Activated CD8-positive, alpha-beta memory T cell treated with anti-CD3 and anti-CD28 coated beads, Interleukin-2, amount 10 ng/mL, durations not matched to agents 7 days and 5 days (primary cell): Measurements from ENCODE around the gene TSSK3. TPM values are rescaled to one million over a fixed set of nuclear protein-coding genes. Genes with fewer than 3 reads are reported as not detected.

Source experiments
- ATAC-seq: fragments of 150-1000 bp; cut with Tn5 transposase; one replicate; pipeline ENCODE4 v1.10.0; 2021; ENCODE audit warnings: moderate library complexity
- CTCF ChIA-PET: fragments of 350-600 bp; sonication (Branson Sonifier 250); formaldehyde crosslinking; loops from one replicate; lab custom pipeline; 2021; ENCODE audit warnings: antibody characterized with exemption; lab: Charles Lee
- DNase-seq: peaks from one replicate; pipeline ENCODE4 v3.0.0-alpha.2; 2020
- H3K27ac Mint-ChIP-seq: one replicate; pipeline ENCODE4 v1.8.0; 2021; ENCODE audit warnings: mild to moderate bottlenecking, mixed read lengths
- H3K27me3 Mint-ChIP-seq: one replicate; pipeline ENCODE4 v1.8.0; 2021; ENCODE audit warnings: mixed read lengths
- H3K36me3 Mint-ChIP-seq: one replicate; pipeline ENCODE4 v1.8.0; 2021; ENCODE audit warnings: mild to moderate bottlenecking, mixed read lengths
- H3K4me1 Mint-ChIP-seq: one replicate; pipeline ENCODE4 v1.8.0; 2021; ENCODE audit warnings: mixed read lengths
- H3K4me3 Mint-ChIP-seq: one replicate; pipeline ENCODE4 v1.8.0; 2021; ENCODE audit warnings: mild to moderate bottlenecking, moderate library complexity, mixed read lengths
- H3K9me3 Mint-ChIP-seq: one replicate; pipeline ENCODE4 v1.8.0; 2022; ENCODE audit warnings: low read depth, mixed read lengths
- total RNA-seq, 2 experiments: library from RNA; stranded (reverse); gene quantifications; one replicate each; pipeline ENCODE4 v1.2.3, GENCODE V29; 2021

TSSK3 gene
- total RNA-seq, 2 experiments from 2014 or later: 0.70 TPM

- H3K27ac Mint-ChIP-seq: no peak overlapping the region
- CTCF ChIA-PET: interaction anchor here (0.7 to 3.6 kb wide), 32 partner anchors 10 to 897 kb away, joined by 3 to 32 read pairs (median 4); partner anchors contain the start of gene TMEM39B
Measured at GRCh38 chr1:32400876-32401631, 38.7 kb downstream of the TSSK3 start.

DNA sequence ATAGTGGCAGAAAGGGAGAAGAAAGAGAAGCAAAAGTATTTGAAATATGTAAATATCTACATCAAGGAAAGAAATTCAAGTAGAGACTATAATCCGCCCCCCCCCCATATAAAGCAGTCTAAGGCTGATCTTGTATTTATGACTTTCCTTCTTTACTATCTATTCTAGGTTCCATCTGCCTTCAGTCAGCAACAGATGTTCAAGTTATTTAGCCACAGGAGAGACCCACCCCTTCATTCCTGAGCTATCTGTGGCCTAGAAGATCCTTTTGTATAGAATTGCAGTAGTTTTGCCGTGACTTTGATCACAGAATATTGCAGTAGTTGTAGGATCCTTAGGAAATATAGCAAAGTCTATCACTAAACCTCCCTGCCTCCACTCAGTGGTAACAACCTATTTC, 42.6 kb downstream of the TSSK3 start:
- H3K9me3 Mint-ChIP-seq: no peaks in the 10 kb centered on the region
- H3K27me3 Mint-ChIP-seq: no peaks in the 10 kb centered on the region
- peaks cover 2% of the 10 kb centered on the region for H3K4me1 Mint-ChIP-seq
- H3K36me3 Mint-ChIP-seq: no peaks in the 10 kb centered on the region
- CTCF ChIA-PET: interaction anchor here (0.8 to 1.3 kb wide), 2 partner anchors 9 to 294 kb away, joined by 3 to 6 read pairs; no protein-coding TSS in a partner anchor
- DNase-seq: no peak
- no peak for ATAC-seq
- H3K27ac Mint-ChIP-seq: no peak overlapping the region
- H3K4me3 Mint-ChIP-seq: no peak overlapping the region

More at GRCh38 chr1:32400876-32401631, 38.7 kb downstream of the TSSK3 start:
- ATAC-seq: peak; percentile 78
- DNase-seq: peak; percentile 63
- Mint-ChIP-seq H3K4me3 (no peak overlapping the region), H3K27me3 (no peaks in the 10 kb centered on the region), H3K9me3 (no peaks in the 10 kb centered on the region), H3K36me3 (no peaks in the 10 kb centered on the region), H3K4me1 (no peaks in the 10 kb centered on the region)

DNA sequence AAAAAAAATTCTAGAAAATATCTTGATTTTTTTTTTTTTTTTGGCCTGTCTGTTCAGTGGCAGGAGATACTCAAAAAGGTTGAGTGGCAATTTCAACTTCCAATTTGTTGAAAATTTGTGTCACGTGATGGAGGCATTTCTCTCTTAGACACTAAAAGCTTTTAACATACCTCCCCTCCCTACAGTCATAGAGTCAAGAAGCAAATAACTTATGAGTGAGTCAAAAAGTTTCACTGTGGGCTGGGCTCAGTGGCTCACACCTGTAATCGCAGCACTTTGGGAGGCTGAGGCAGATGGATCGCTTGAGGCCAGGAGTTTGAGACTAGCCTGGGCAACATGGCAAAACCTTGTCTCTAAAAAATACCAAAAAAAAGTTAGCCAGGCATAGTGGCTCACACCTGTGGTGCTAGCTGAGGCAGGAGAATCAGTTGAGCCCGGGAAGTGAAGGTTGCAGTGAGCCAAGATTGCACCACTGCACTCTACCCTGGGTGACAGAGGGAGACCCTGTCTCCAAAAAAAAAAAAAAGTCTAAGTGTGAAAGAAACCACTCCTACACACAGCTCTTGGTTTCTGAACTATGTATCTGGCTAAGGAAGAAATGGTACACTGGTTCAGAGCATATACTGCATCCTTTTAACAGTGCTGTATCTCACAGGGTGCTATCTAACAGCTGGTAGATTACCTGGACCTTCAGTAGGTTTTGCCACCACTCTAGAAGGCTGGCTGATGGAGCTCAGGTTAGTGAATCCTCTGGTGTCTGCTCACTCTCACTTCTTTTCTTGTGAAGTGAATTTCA, 43.5 kb downstream of the TSSK3 start:
- no peak overlapping the region for H3K27ac Mint-ChIP-seq
- no peak overlapping the region for H3K4me3 Mint-ChIP-seq
- ATAC-seq (no peak), DNase-seq (no peak)
- CTCF ChIA-PET: interaction anchor here (0.6 kb wide), 1 partner anchor 114 kb away, joined by 3 read pairs; no protein-coding TSS in a partner anchor
- H3K9me3 Mint-ChIP-seq: no peaks in the 10 kb centered on the region
- no peaks in the 10 kb centered on the region for H3K36me3 Mint-ChIP-seq
- peaks cover 2% of the 10 kb centered on the region for H3K4me1 Mint-ChIP-seq
- H3K27me3 Mint-ChIP-seq: no peaks in the 10 kb centered on the region

DNA sequence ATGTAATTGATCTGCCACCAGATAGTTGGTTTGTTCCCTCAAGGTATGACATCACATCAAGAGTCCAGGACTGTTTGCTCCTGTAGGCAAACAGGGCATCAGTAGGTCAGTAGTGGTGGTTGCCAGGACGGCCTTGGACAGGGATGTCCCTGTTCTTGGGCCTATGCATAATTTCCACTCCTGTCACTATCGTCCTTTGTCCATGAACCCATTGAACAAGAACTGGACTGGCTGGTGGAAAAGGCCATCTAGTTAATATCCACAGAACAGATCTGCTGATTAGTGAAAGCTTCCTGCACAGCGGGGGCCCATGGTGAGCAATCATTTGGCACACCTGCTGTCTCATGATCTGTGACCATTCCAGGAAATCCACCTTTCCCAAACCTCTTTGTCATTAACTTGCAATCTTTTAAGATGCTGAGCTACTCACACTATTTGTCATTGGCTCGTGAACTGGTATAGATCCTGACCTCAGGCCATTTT, 44.3 kb downstream of the TSSK3 start:
- Mint-ChIP-seq H3K27ac (no peak overlapping the region), H3K36me3 (no peaks in the 10 kb centered on the region), H3K27me3 (peaks cover 5% of the 10 kb centered on the region), H3K4me1 (peaks cover 2% of the 10 kb centered on the region), H3K9me3 (no peaks in the 10 kb centered on the region), H3K4me3 (no peak overlapping the region)
- DNase-seq: no peak
- no peak for ATAC-seq
- CTCF ChIA-PET: no interaction called here

- no peak overlapping the region for H3K4me3 Mint-ChIP-seq
- no peaks in the 10 kb centered on the region for H3K36me3 Mint-ChIP-seq
- H3K9me3 Mint-ChIP-seq: no peaks in the 10 kb centered on the region
- no peak overlapping the region for H3K27ac Mint-ChIP-seq
- DNase-seq (no peak), ATAC-seq (no peak)
- CTCF ChIA-PET: interaction anchor here (1.0 to 2.1 kb wide), 5 partner anchors 9 to 197 kb away, joined by 3 to 16 read pairs (median 3); partner anchors contain the start of gene BSDC1
- peaks cover 6% of the 10 kb centered on the region for H3K4me1 Mint-ChIP-seq
- peaks cover 12% of the 10 kb centered on the region for H3K27me3 Mint-ChIP-seq
Measured at GRCh38 chr1:32411261-32411660, 48.9 kb downstream of the TSSK3 start.

DNA sequence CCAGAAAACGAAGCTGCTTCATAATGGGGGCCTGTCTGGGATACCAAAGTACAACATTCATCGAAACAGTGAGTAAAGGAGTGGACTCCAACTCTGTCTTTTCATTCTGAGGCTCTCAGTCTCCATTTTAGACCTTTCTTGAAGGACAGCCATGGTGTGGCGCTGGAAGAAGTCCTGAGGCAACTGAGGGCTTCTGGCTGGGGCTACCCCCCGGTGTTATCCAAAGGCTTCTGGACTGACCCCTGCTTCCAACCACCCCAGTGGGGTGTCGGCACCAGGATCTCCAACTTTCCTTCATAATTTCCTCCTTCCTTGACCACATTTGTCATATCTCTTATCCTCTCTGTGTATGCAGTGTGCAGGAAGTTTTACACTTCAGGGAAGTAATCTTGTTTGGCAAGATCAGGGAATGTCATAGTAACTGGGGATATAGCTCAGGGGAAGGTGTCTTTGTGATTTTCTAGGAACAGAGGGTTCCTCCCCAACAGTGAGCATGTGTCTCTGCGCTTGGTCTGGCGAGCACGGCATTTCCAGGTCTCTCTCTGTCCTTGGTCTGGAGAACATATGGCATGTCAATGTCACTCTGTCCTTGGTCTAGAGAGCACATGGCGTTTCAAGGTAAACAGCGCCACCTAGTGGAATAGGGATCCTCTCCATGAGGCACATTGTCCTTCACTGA, 51.3 kb downstream of the TSSK3 start:
- Mint-ChIP-seq H3K9me3 (no peaks in the 10 kb centered on the region), H3K4me3 (no peak overlapping the region), H3K36me3 (no peaks in the 10 kb centered on the region), H3K27ac (peak overlapping the region; percentile 4), H3K4me1 (peaks cover 4% of the 10 kb centered on the region), H3K27me3 (peaks cover 25% of the 10 kb centered on the region)
- CTCF ChIA-PET: interaction anchor here (1.0 to 4.1 kb wide), 8 partner anchors 9 to 205 kb away, joined by 3 to 32 read pairs (median 4); partner anchors contain the start of gene DCDC2B
- ATAC-seq: peak; percentile 86
- DNase-seq: peak; percentile 82

Other genes starting within 250 kb of the TSSK3 start
- gene TXLNA, start 182.9 kb upstream of the TSSK3 start, total RNA-seq: 100 to 1,000 TPM in 1 of 2 experiments, 10 to 100 TPM in 1; 85.8 to 104 TPM
- gene CCDC28B, start 161.9 kb upstream of the TSSK3 start, total RNA-seq: 10 to 100 TPM; 33.0 to 43.3 TPM
- 1 to 10 TPM; 5.4 to 7.2 TPM for gene IQCC, start 156.9 kb upstream of the TSSK3 start, total RNA-seq
- under 1 TPM in 1 of 2 experiments, not detected in 1; 0.16 TPM for gene DCDC2B, start 153.4 kb upstream of the TSSK3 start, total RNA-seq
- gene TMEM234, start 140.2 kb upstream of the TSSK3 start, total RNA-seq: 10 to 100 TPM; 11.7 to 12.3 TPM
- gene EIF3I, start 140.1 kb upstream of the TSSK3 start, total RNA-seq: 100 to 1,000 TPM; 162 to 227 TPM
- gene FAM167B, start 115.3 kb upstream of the TSSK3 start, total RNA-seq: 1 to 10 TPM in 1 of 2 experiments, under 1 TPM in 1; 0.80 to 1.2 TPM
- 100 to 1,000 TPM; 441 to 481 TPM for gene LCK, start 111.3 kb upstream of the TSSK3 start, total RNA-seq
- 100 to 1,000 TPM; 183 to 189 TPM for gene HDAC1, start 70.5 kb upstream of the TSSK3 start, total RNA-seq
- gene MARCKSL1, start 26.3 kb upstream of the TSSK3 start, total RNA-seq: 10 to 100 TPM; 11.2 to 11.8 TPM
- 1 to 10 TPM; 4.1 to 5.4 TPM for gene FAM229A, start 54 bp upstream of the TSSK3 start, total RNA-seq
- 10 to 100 TPM; 39.8 to 43.3 TPM for gene BSDC1, start 31.9 kb downstream of the TSSK3 start, total RNA-seq
- gene ZBTB8B, start 102.5 kb downstream of the TSSK3 start, total RNA-seq: not detected
- gene ZBTB8A, start 176.9 kb downstream of the TSSK3 start, total RNA-seq: under 1 TPM in 1 of 2 experiments, not detected in 1; 0.23 TPM